GM18951 (cell line): ENCODE results near the gene DPF1.
"Not testable (repeated sequence)": the region's sequence is repeated elsewhere in the genome, so short reads cannot be mapped to it uniquely, and the experiment has no call there.

Experiments used
- POLR2A ChIP-seq: IDR thresholded peaks from 4 replicates; pipeline ENCODE4 v1.6.1; 2011; ENCODE audit warnings: mild to moderate bottlenecking; ENCODE audit not compliant: insufficient read length, insufficient read depth; ENCODE audit errors: extremely low read depth
- in situ Hi-C: fragments of 300-500 bp; cut with MboI; formaldehyde crosslinking; loops from one replicate; pipeline ENCODE4 v1.12.0; 2022; ENCODE audit warnings: low sequenced_read_pairs, mixed read lengths, inconsistent platforms; ENCODE audit not compliant: unreplicated experiment

DPF1 gene

GRCh38 chr19:38262585-38263268, 38.7 kb upstream of the DPF1 start:
- no peak for TF ChIP-seq POLR2A
- in situ Hi-C loops: no loop called here

GRCh38 chr19:38261942-38262341, 37.9 kb upstream of the DPF1 start:
- in situ Hi-C loops: not testable (repeated sequence)

GRCh38 chr19:38255383-38256014, 31.5 kb upstream of the DPF1 start:
- TF ChIP-seq POLR2A: no peak
- in situ Hi-C loops: no loop called here

- in situ Hi-C loops: no loop called here
- TF ChIP-seq POLR2A: no peak
Observed at GRCh38 chr19:38253788-38254187, 29.8 kb upstream of the DPF1 start.

- no peak for TF ChIP-seq POLR2A
- in situ Hi-C loops: no loop called here
Observed at GRCh38 chr19:38252941-38253691, 29.1 kb upstream of the DPF1 start.

DNA sequence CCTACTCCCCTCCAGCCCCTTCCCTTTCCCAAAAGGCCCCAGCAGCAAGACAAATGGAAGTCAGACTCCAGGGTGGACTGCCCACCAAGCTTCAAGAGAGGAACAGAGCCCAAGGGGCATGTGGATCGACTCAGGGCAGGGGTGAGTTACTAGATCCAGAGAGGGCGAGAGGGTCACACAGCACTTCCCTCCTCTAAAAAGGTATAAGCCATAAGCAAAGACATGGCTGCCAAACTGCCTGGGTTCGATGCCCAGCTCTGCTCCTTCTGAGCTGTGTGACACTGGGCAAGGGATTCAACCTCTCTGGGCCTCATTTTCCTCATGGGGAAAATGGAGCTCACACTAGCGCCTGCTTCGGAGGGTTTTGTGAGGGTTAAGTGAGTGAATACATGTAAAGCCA, 28.4 kb upstream of the DPF1 start:
- in situ Hi-C loops: no loop called here
- no peak for TF ChIP-seq POLR2A

- in situ Hi-C loops: no loop called here
- TF ChIP-seq POLR2A: no peak
Observed at GRCh38 chr19:38251564-38252051, 27.6 kb upstream of the DPF1 start.

DNA sequence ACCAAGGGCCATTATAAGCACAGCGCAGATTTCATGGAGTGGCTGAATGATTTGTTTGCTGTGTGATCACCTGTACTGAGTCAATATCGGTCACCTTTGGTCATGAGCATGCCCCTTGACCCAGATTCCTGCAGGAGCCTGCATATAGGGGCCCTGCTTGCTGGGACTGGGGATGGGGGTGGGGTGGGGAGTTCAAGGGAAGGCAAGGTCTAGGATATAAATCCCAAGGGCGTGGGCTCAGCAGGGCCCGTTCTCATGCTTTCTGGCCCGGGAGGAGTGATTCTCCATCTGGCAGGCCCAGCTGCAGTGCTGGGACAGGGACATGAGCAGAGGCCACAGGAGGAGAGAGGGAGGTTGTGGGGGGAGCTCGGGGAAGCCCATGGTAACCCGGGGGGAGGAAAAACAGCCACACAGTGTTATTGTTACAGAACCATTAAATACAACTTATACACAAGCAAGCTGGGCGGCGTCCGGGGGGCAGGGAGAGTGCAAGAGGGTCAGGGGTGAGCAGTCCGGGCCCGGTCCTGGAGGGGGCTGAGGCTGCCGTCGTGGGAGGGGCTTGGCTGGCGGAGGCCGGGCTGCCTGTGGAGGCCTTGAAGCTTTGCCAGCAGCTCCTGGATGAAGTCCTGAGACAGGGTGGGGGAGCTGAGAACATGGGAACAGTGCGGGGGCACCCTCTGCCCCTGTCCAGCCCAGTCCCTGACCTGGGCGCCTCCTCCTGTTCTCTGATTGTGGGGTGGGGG, 27.0 kb upstream of the DPF1 start:
- in situ Hi-C loops: no loop called here
- TF ChIP-seq POLR2A: no peak

- in situ Hi-C loops: no loop called here
- no peak for TF ChIP-seq POLR2A
Observed at GRCh38 chr19:38250428-38250820, 26.4 kb upstream of the DPF1 start.

- in situ Hi-C loops: loop anchor here (25.0 kb wide), 1 partner anchor 361 kb away; no protein-coding TSS in a partner anchor
- TF ChIP-seq POLR2A: no peak
Observed at GRCh38 chr19:38248421-38248820, 24.4 kb upstream of the DPF1 start.

DNA sequence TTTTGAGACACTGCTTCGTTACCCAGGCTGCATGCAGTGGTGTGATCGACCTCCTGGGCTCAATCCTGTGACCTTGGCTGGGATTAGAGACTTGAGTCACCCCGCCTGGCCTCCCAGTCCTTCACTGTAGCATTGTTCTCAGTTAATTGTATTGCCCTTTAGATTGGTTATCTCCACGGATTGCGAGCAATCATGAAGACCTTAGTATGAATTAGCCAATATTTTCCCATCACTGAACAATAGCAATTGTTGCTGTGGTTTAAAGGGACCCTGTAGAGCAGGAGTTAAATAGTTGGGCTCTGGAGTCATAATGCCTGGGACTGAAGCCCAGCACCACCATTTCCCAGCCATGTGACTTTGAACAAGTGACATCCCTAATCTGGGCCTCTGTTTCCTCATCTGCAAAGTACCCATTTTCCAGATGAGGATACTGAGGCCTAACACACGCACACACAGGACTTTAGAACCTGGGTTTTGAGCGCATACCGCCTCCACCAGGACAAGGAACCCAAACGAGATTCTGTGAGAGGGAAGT, 23.8 kb upstream of the DPF1 start:
- TF ChIP-seq POLR2A: no peak
- in situ Hi-C loops: loop anchor here (25.0 kb wide), 1 partner anchor 360 kb away; no protein-coding TSS in a partner anchor

- TF ChIP-seq POLR2A: no peak
- in situ Hi-C loops: loop anchor here (25.0 kb wide), 1 partner anchor 360 kb away; no protein-coding TSS in a partner anchor
Observed at GRCh38 chr19:38247126-38247525, 23.1 kb upstream of the DPF1 start.

DNA sequence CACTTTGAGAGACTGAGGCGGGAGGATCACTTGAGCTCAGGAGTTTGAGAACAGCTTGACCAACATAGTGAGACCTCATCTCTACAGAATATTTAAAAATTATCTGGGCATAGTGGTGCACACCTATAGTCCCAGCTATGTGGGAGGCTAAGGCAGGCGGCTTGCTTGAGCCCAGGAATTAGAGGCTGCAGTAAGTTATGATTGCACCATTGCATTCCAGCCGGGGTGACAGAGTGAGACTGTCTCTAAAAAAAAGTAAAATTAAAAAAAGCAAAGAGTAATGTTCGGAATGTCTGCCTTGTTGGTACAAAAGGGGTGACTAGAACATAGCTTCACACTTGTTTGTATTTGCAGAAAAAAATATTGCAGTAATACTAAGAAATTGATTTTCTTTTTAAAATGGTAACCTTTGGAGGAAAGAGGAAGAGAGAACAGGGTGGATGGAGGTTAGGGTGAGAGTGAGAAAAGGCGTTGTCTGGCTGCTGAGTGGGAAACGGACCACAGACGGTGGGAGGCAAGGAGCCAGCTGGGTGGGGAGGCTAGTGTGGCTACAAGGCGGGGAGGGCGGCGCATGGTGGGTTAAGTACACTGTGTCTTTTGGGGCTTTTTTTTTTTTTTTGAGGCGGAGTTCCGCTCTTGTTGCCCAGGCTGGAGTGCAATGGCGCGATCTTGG, 21.9 kb upstream of the DPF1 start:
- in situ Hi-C loops: loop anchor here (25.0 kb wide), 1 partner anchor 359 kb away; no protein-coding TSS in a partner anchor

More for the DNA sequence above, 21.9 kb upstream of the DPF1 start:
- no peak for TF ChIP-seq POLR2A
